Neural cell (in vitro differentiated cells): ENCODE measurements around the gene KLHL22. TPM values are rescaled to one million over a fixed set of nuclear protein-coding genes. Genes with fewer than 3 reads are reported as not detected.

Source experiments
- H2AFZ ChIP-seq: fragments of 200-600, 300-800 bp; sonication (generic), shearing (Covaris generic); 2 replicates; pipeline ENCODE4 v1.6.0; 2014; ENCODE audit warnings: low read depth, mild to moderate bottlenecking, antibody characterized with exemption, low read length, moderate library complexity
- H3F3A ChIP-seq: fragments of 200-600 bp; shearing (Covaris generic); 2 replicates; pipeline ENCODE4 v1.6.1; 2016; ENCODE audit warnings: mild to moderate bottlenecking, moderate library complexity, mixed read lengths, antibody characterized with exemption, low read length; ENCODE audit not compliant: insufficient read depth, poor library complexity, severe bottlenecking
- H3K27ac ChIP-seq: fragments of 200-600, 300-800 bp; sonication (generic), shearing (Covaris generic); 2 replicates; pipeline ENCODE4 v1.5.1; 2014; ENCODE audit warnings: mild to moderate bottlenecking, low read length, moderate library complexity
- H3K27me3 ChIP-seq: fragments of 300-800, 200-600 bp; sonication (generic), shearing (Covaris generic); 2 replicates; pipeline ENCODE4 v1.6.0; 2014; ENCODE audit warnings: mild to moderate bottlenecking, low read depth, low read length, moderate library complexity; ENCODE audit not compliant: insufficient read depth
- H3K36me3 ChIP-seq: fragments of 300-800, 200-600 bp; sonication (generic), shearing (Covaris generic); 2 replicates; pipeline ENCODE4 v1.5.1; 2014; ENCODE audit warnings: mild to moderate bottlenecking, antibody characterized with exemption, low read length, moderate library complexity; ENCODE audit not compliant: insufficient read depth
- H3K4me2 ChIP-seq: fragments of 300-800, 200-600 bp; sonication (generic), shearing (Covaris generic); 2 replicates; pipeline ENCODE4 v1.6.0; 2014; ENCODE audit warnings: mild to moderate bottlenecking, low read length
- H3K4me3 ChIP-seq: fragments of 300-800, 200-600 bp; sonication (generic), shearing (Covaris generic); 2 replicates; pipeline ENCODE4 v1.5.1; 2014; ENCODE audit warnings: mild to moderate bottlenecking, low read length, moderate library complexity
- H3K79me2 ChIP-seq: fragments of 200-600 bp; shearing (Covaris generic); replicated peaks from 2 replicates; pipeline ENCODE4 v1.6.0; 2014; ENCODE audit warnings: mild to moderate bottlenecking, low read length, moderate library complexity; ENCODE audit not compliant: insufficient read depth
- H3K9ac ChIP-seq: fragments of 300-800, 200-600 bp; sonication (generic), shearing (Covaris generic); 2 replicates; pipeline ENCODE4 v1.6.1; 2016; ENCODE audit warnings: mild to moderate bottlenecking, low read length, mixed read lengths
- H3K9me2 ChIP-seq: fragments of 200-600 bp; shearing (Covaris generic); 2 replicates; pipeline ENCODE4 v1.6.1; 2016; ENCODE audit warnings: mild to moderate bottlenecking, low read length, mixed read lengths; ENCODE audit not compliant: insufficient read depth
- H3K9me3 ChIP-seq: fragments of 200-600, 300-800 bp; sonication (generic), shearing (Covaris generic); 2 replicates; pipeline ENCODE4 v1.6.1; 2016; ENCODE audit warnings: mild to moderate bottlenecking, mixed run types, low read length, moderate library complexity, mixed read lengths
- H4K20me1 ChIP-seq: fragments of 200-600 bp; shearing (Covaris generic); 2 replicates; pipeline ENCODE4 v1.6.1; 2016; ENCODE audit warnings: mild to moderate bottlenecking, mixed run types; ENCODE audit not compliant: insufficient read depth
- CTCF ChIP-seq: fragments of 450-650 bp; IDR thresholded peaks from 2 replicates; pipeline ENCODE4 v1.5.1; 2014; ENCODE audit warnings: antibody characterized with exemption, mild to moderate bottlenecking, moderate library complexity; ENCODE audit not compliant: poor library complexity, severe bottlenecking
- EP300 ChIP-seq: fragments of 450-650 bp; conservative IDR thresholded peaks from 2 replicates; pipeline ENCODE4 v1.6.1; 2014; ENCODE audit warnings: antibody characterized with exemption, mild to moderate bottlenecking, moderate library complexity; ENCODE audit not compliant: poor library complexity, severe bottlenecking
- EZH2 ChIP-seq: fragments of 200-600, 300-800 bp; shearing (Covaris generic), sonication (generic); IDR thresholded peaks from 2 replicates; pipeline ENCODE4 v1.6.1; 2014; ENCODE audit warnings: antibody characterized with exemption, low read length, borderline replicate concordance, mild to moderate bottlenecking; ENCODE audit not compliant: insufficient read depth, poor library complexity, severe bottlenecking
- POLR2AphosphoS5 ChIP-seq: IDR thresholded peaks from 2 replicates; pipeline ENCODE4 v1.6.1; 2012
- RAD21 ChIP-seq: fragments of 450-650 bp; conservative IDR thresholded peaks from 2 replicates; pipeline ENCODE4 v1.6.1; 2014; ENCODE audit warnings: antibody characterized with exemption, mild to moderate bottlenecking, moderate library complexity
- REST ChIP-seq: IDR thresholded peaks from 2 replicates; pipeline ENCODE4 v1.6.1; 2012; ENCODE audit warnings: borderline replicate concordance
- SMC3 ChIP-seq: fragments of 450-650 bp; conservative IDR thresholded peaks from 2 replicates; pipeline ENCODE4 v1.6.1; 2014; ENCODE audit warnings: antibody characterized with exemption, mild to moderate bottlenecking, moderate library complexity; ENCODE audit not compliant: poor library complexity
- TAF1 ChIP-seq: IDR thresholded peaks from 2 replicates; pipeline ENCODE4 v1.6.1; 2012; ENCODE audit warnings: low read depth
- polyA plus RNA-seq: library from polyadenylated mRNA; depleted of rRNA; stranded (reverse); fragments of >200 nt; gene quantifications from 2 replicates; pipeline ENCODE4 v1.2.3, GENCODE V29; 2014

KLHL22 gene
- polyA plus RNA-seq, 1 donor from 2014 or later, result 59.5 TPM

- no peak for TF ChIP-seq TAF1
- TF ChIP-seq EP300, result no peak
- TF ChIP-seq POLR2AphosphoS5, result no peak
- no peak for TF ChIP-seq RAD21
- no peak for TF ChIP-seq REST
- TF ChIP-seq EZH2, result no peak
- Histone ChIP-seq H3K9ac (no peak overlapping the region), H3K9me2 (no peaks in the 10 kb centered on the region), H4K20me1 (no peaks in the 10 kb centered on the region), H3F3A (no peaks in the 10 kb centered on the region), H3K4me3 (no peak overlapping the region), H3K9me3 (no peaks in the 10 kb centered on the region), H3K4me2 (no peak overlapping the region), H2AFZ (no peak overlapping the region), H3K27ac (no peak overlapping the region), H3K79me2 (peaks cover 48% of the 10 kb centered on the region), H3K36me3 (no peaks in the 10 kb centered on the region), H3K27me3 (no peaks in the 10 kb centered on the region)
Measured at GRCh38 chr22:20510811-20511577, 15.4 kb upstream of the KLHL22 start.

- Histone ChIP-seq H3K27me3 (no peaks in the 10 kb centered on the region), H3K36me3 (no peaks in the 10 kb centered on the region), H3K27ac (peak overlapping the region; percentile 19), H3K79me2 (peaks cover 48% of the 10 kb centered on the region), H3K9me3 (no peaks in the 10 kb centered on the region), H2AFZ (no peak overlapping the region), H3K9ac (peak overlapping the region; percentile 91), H4K20me1 (no peaks in the 10 kb centered on the region), H3K9me2 (no peaks in the 10 kb centered on the region), H3F3A (no peaks in the 10 kb centered on the region), H3K4me2 (peak overlapping the region; percentile 80), H3K4me3 (peak overlapping the region; percentile 92)
- TF ChIP-seq REST (no peak), TAF1 (no peak), CTCF (no peak), SMC3 (no peak)
Measured at GRCh38 chr22:20509344-20510047, 13.9 kb upstream of the KLHL22 start.
